GM23338 (cell line): ENCODE measurements around the gene TPST1.

Source experiments
- CREB1 ChIP-seq: fragments of 250-450 bp; sonication (Bioruptor Pico); IDR thresholded peaks from 2 replicates; pipeline ENCODE4 v1.5.0; 2020; ENCODE audit warnings: low read depth, mild to moderate bottlenecking, moderate library complexity
- CTCF ChIP-seq, 2 experiments: fragments of 200-600 bp in 1 of 2; sonication (generic) in 1 of 2; conservative IDR thresholded peaks; 2 replicates each; pipeline versions ENCODE4 v1.5.1 to v1.6.1; 2016 to 2017; ENCODE audit warnings: antibody characterized with exemption in 2 of 2, low read depth in 2 of 2, mild to moderate bottlenecking in 2 of 2, moderate library complexity in 1 of 2
- EZH2 ChIP-seq: fragments of 200-600 bp; sonication (generic); IDR thresholded peaks from one replicate; pipeline ENCODE4 v1.8.0; 2017; ENCODE audit warnings: antibody characterized with exemption, mild to moderate bottlenecking, low read depth; ENCODE audit not compliant: unreplicated experiment
- REST ChIP-seq: IDR thresholded peaks from one replicate; pipeline ENCODE4 v1.6.1; 2018; ENCODE audit warnings: antibody characterized with exemption; ENCODE audit not compliant: unreplicated experiment

- no peak for TF ChIP-seq EZH2
- TF ChIP-seq CTCF (conservative IDR thresholded peaks at IDR 0.05; ENCODE audit: low read depth in 2 of 2), result no peak
- TF ChIP-seq CREB1 (CRISPR knock-in tag), result no peak
- no peak for TF ChIP-seq REST
Observed at GRCh38 chr7:66282591-66282935, 77.4 kb downstream of the TPST1 start.
